GM12864 (cell line): ENCODE results near the gene RUVBL2.
"Not testable (repeated sequence)": the region's sequence is repeated elsewhere in the genome, so short reads cannot be mapped to it uniquely, and the experiment has no call there.

Experiments used
- DNase-seq: peaks from one replicate; pipeline ENCODE4 v3.0.0-alpha.2; 2011; ENCODE audit warnings: low read depth
- H3K4me3 ChIP-seq: 2 replicates; pipeline ENCODE4 v1.5.1; 2011; ENCODE audit warnings: mild to moderate bottlenecking, low read depth, low read length, control low read depth
- CTCF ChIP-seq: IDR thresholded peaks from 2 replicates; pipeline ENCODE4 v1.5.1; 2011; ENCODE audit warnings: low read depth, mild to moderate bottlenecking, moderate library complexity, low read length, control low read depth, inconsistent platforms; ENCODE audit errors: missing control alignments

RUVBL2 gene

GRCh38 chr19:49030323-49030722, 36.6 kb downstream of the RUVBL2 start:
- not testable (repeated sequence) for DNase-seq, H3K4me3 ChIP-seq

DNA sequence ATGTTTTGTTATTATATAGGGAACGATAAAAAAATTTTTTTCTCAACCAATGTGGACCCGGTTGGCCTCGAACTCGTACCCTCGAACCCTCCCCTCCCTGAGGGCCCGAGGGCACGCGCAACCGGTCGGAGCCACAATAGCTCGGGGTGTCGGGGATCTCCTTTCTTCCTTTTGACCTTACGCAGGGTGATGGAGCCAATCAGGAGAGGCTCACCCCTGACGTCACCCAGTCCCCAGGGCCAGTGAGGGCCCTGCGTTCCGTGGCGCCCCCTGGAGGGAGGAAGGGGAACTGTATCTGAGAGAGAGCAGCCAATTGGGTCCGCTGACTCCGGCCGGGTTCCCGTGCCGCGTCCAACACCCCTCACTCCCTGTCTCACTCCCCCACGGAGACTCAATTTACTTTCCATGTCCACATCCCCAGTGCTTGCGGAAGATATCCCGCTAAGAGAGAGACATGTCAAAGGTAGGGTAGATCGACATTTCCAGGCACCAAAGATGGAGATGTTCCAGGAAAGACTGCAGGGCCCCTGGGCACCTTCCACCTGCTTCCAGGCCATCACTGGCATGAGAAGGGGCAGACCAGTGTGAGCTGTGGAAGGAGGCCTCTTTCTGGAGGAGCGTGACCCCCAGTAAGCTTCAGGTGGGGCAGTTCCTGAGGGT, 38.1 kb downstream of the RUVBL2 start, which contains the start of gene CGB2:
Gene CGB2, plus strand, starts transcription at position 249 of the 660 bp plus-strand sequence. Its CDS starts 206 bp downstream, at position 455.
- peak; percentile 28 for TF ChIP-seq CTCF
- not testable (repeated sequence) for H3K4me3 ChIP-seq, DNase-seq

- TF ChIP-seq CTCF: peak; percentile 60
- not testable (repeated sequence) for H3K4me3 ChIP-seq, DNase-seq
Measured at GRCh38 chr19:49036815-49037214, 43.1 kb downstream of the RUVBL2 start, which contains the start of gene CGB1. Gene CGB1 (minus strand): TSS chr19:49036895. CDS start chr19:49036711, 184 bp downstream.

- DNase-seq, H3K4me3 ChIP-seq: not testable (repeated sequence)
Measured at GRCh38 chr19:49038111-49038510, 44.4 kb downstream of the RUVBL2 start.

- DNase-seq, H3K4me3 ChIP-seq: not testable (repeated sequence)
Measured at GRCh38 chr19:49038557-49039276, 45.0 kb downstream of the RUVBL2 start.

GRCh38 chr19:49039736-49040135, 46.0 kb downstream of the RUVBL2 start:
- not testable (repeated sequence) for DNase-seq, H3K4me3 ChIP-seq

GRCh38 chr19:49042177-49042576, 48.5 kb downstream of the RUVBL2 start:
- no peak for TF ChIP-seq CTCF
- H3K4me3 ChIP-seq: no peak overlapping the region
- DNase-seq: no peak

DNA sequence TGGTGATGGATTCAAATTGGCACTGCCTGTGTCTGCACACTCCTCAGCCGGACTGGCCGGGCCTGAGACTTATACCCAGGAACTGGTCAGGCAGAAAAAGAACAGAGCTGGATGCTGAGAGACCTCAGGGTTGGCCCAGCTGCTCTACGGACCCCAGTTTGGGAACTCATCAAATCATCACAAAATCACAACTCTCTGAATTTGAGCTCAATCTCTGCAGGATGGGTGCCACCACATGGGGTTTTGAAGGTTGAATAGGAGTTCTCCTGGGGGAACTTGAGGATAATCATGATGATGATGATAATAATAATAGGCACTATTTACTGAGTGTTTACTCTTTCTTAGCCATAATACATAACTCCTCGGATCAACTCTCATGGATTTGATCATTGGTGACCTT, 49.0 kb downstream of the RUVBL2 start:
- H3K4me3 ChIP-seq, DNase-seq: not testable (repeated sequence)

- H3K4me3 ChIP-seq, DNase-seq: not testable (repeated sequence)
Measured at GRCh38 chr19:49043548-49043947, 49.9 kb downstream of the RUVBL2 start, which contains the start of gene CGB5. Gene CGB5 (plus strand): TSS chr19:49043848. CDS start chr19:49044210, 362 bp downstream.

GRCh38 chr19:49049011-49049410, 55.3 kb downstream of the RUVBL2 start, which contains the start of gene CGB8:
Gene CGB8 (minus strand): TSS chr19:49049111. CDS start chr19:49048739, 372 bp downstream.
- H3K4me3 ChIP-seq, DNase-seq: not testable (repeated sequence)

DNA sequence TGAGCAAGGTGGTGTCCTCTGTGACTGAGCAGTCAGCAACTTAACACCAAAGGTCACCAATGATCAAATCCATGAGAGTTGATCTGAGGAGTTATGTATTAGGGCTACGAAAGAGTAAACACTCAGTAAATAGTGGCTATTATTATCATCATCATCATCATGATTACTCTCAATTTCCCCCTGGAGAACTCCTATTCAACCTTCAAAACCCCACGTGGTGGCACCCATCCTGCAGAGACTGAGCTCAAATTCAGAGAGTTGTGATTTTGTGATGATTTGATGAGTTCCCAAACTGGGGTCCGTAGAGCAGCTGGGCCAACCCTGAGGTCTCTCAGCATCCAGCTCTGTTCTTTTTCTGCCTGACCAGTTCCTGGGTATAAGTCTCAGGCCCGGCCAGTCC, 56.1 kb downstream of the RUVBL2 start:
- DNase-seq, H3K4me3 ChIP-seq: not testable (repeated sequence)

GRCh38 chr19:49050376-49051033, 56.8 kb downstream of the RUVBL2 start:
- DNase-seq, H3K4me3 ChIP-seq: not testable (repeated sequence)
